Activated naive CD4-positive, alpha-beta T cell treated with anti-CD3 and anti-CD28 coated beads for 36 hours (primary cell): ENCODE data around the gene STARD10. TPM values are rescaled to one million over a fixed set of nuclear protein-coding genes. Genes with fewer than 3 reads are reported as not detected.
"Not testable (repeated sequence)": the region's sequence is repeated elsewhere in the genome, so short reads cannot be mapped to it uniquely, and the experiment has no call there.

Experiments
- CTCF ChIA-PET: fragments of 350-600 bp; sonication (Branson Sonifier 250); formaldehyde crosslinking; loops from one replicate; lab custom pipeline; 2021; ENCODE audit warnings: antibody characterized with exemption; lab: Charles Lee
- DNase-seq: peaks from one replicate; pipeline ENCODE4 v3.0.0-alpha.2; 2020
- H3K27ac Mint-ChIP-seq: one replicate; pipeline ENCODE4 v1.8.0; 2021; ENCODE audit warnings: mild to moderate bottlenecking, mixed read lengths
- H3K27me3 Mint-ChIP-seq: one replicate; pipeline ENCODE4 v1.8.0; 2021; ENCODE audit warnings: low read depth, mixed read lengths
- H3K36me3 Mint-ChIP-seq: one replicate; pipeline ENCODE4 v1.8.0; 2021; ENCODE audit warnings: low read depth, mixed read lengths
- H3K4me1 Mint-ChIP-seq: one replicate; pipeline ENCODE4 v1.8.0; 2021; ENCODE audit warnings: low read depth, mixed read lengths
- H3K4me3 Mint-ChIP-seq: one replicate; pipeline ENCODE4 v1.8.0; 2021; ENCODE audit warnings: mild to moderate bottlenecking, moderate library complexity, mixed read lengths
- H3K9me3 Mint-ChIP-seq: one replicate; pipeline ENCODE4 v1.8.0; 2021; ENCODE audit warnings: mixed read lengths
- intact Hi-C: fragments of 100-400 bp; cut with micrococcal nuclease; formaldehyde crosslinking; loops from one replicate; pipeline ENCODE4 v1.15.1; 2023
- total RNA-seq, 2 experiments: library from RNA; stranded (reverse); gene quantifications; one replicate each; pipeline ENCODE4 v1.2.3, GENCODE V29; 2021

STARD10 gene
- total RNA-seq, 2 experiments from 2014 or later = 11.9 to 12.0 TPM

- H3K9me3 Mint-ChIP-seq = no peaks in the 10 kb centered on the region
- intact Hi-C loops = no loop called here
- no peak overlapping the region for H3K27ac Mint-ChIP-seq
- H3K36me3 Mint-ChIP-seq = no peaks in the 10 kb centered on the region
- no peak overlapping the region for H3K4me3 Mint-ChIP-seq
- H3K27me3 Mint-ChIP-seq = no peaks in the 10 kb centered on the region
- CTCF ChIA-PET = no interaction called here
- H3K4me1 Mint-ChIP-seq = peaks cover 4% of the 10 kb centered on the region
- DNase-seq = no peak
These were observed 5.6 kb upstream of the STARD10 start for GRCh38 chr11:72799441-72799840.

GRCh38 chr11:72798361-72798760 lies 4.5 kb upstream of the STARD10 start:
- Mint-ChIP-seq H3K36me3 (no peaks in the 10 kb centered on the region), H3K27me3 (no peaks in the 10 kb centered on the region), H3K9me3 (no peaks in the 10 kb centered on the region), H3K27ac (no peak overlapping the region), H3K4me1 (peaks cover 10% of the 10 kb centered on the region), H3K4me3 (no peak overlapping the region)
- CTCF ChIA-PET = interaction anchor here (1.2 to 1.6 kb wide), 2 partner anchors 15 to 73 kb away, joined by 5 read pairs; no protein-coding TSS in a partner anchor
- intact Hi-C loops = no loop called here
- no peak for DNase-seq

- H3K4me3 Mint-ChIP-seq = peak overlapping the region; percentile 100
- no peak for DNase-seq
- H3K9me3 Mint-ChIP-seq = no peaks in the 10 kb centered on the region
- intact Hi-C loops = loop anchor here (1.0 to 5.0 kb wide), 4 partner anchors 57 to 206 kb away; no protein-coding TSS in a partner anchor
- no peaks in the 10 kb centered on the region for H3K36me3 Mint-ChIP-seq
- CTCF ChIA-PET = interaction anchor here (0.6 to 8.1 kb wide), 20 partner anchors 10 to 390 kb away, joined by 3 to 161 read pairs (median 4); no protein-coding TSS in a partner anchor
- H3K27me3 Mint-ChIP-seq = no peaks in the 10 kb centered on the region
- H3K27ac Mint-ChIP-seq = peak overlapping the region; percentile 100
- H3K4me1 Mint-ChIP-seq = peaks cover 30% of the 10 kb centered on the region
These were observed 797 bp downstream of the STARD10 start for GRCh38 chr11:72793076-72793424.

- Mint-ChIP-seq H3K36me3 (no peaks in the 10 kb centered on the region), H3K27me3 (no peaks in the 10 kb centered on the region), H3K9me3 (no peaks in the 10 kb centered on the region), H3K27ac (peak overlapping the region; percentile 14), H3K4me1 (peaks cover 36% of the 10 kb centered on the region), H3K4me3 (peak overlapping the region; percentile 27)
- no peak for DNase-seq
- CTCF ChIA-PET = interaction anchor here (0.6 to 8.1 kb wide), 19 partner anchors 10 to 391 kb away, joined by 3 to 161 read pairs (median 4); no protein-coding TSS in a partner anchor
- intact Hi-C loops = loop anchor here (1.0 to 5.0 kb wide), 4 partner anchors 56 to 205 kb away; no protein-coding TSS in a partner anchor
These were observed 1.3 kb downstream of the STARD10 start for GRCh38 chr11:72792437-72793021.

- intact Hi-C loops = loop anchor here (5.0 kb wide), 2 partner anchors 109 to 204 kb away; no protein-coding TSS in a partner anchor
- CTCF ChIA-PET = interaction anchor here (8.1 kb wide), 1 partner anchor 67 kb away, joined by 161 read pairs; no protein-coding TSS in a partner anchor
- not testable (repeated sequence) for H3K27me3 Mint-ChIP-seq, DNase-seq, H3K4me3 Mint-ChIP-seq, H3K36me3 Mint-ChIP-seq, H3K27ac Mint-ChIP-seq, H3K9me3 Mint-ChIP-seq
- H3K4me1 Mint-ChIP-seq = peaks cover 39% of the 10 kb centered on the region
These were observed 2.6 kb downstream of the STARD10 start for GRCh38 chr11:72791228-72791627.

GRCh38 chr11:72789493-72790131 lies 4.2 kb downstream of the STARD10 start:
- Mint-ChIP-seq H3K27ac (no peak overlapping the region), H3K36me3 (no peaks in the 10 kb centered on the region), H3K4me3 (no peak overlapping the region), H3K9me3 (no peaks in the 10 kb centered on the region), H3K4me1 (peaks cover 37% of the 10 kb centered on the region), H3K27me3 (no peaks in the 10 kb centered on the region)
- CTCF ChIA-PET = interaction anchor here (8.1 kb wide), 1 partner anchor 66 kb away, joined by 161 read pairs; no protein-coding TSS in a partner anchor
- DNase-seq = no peak
- intact Hi-C loops = loop anchor here (5.0 kb wide), 2 partner anchors 107 to 202 kb away; no protein-coding TSS in a partner anchor

GRCh38 chr11:72788241-72788640 lies 5.6 kb downstream of the STARD10 start:
- CTCF ChIA-PET = interaction anchor here (0.7 to 8.1 kb wide), 5 partner anchors 9 to 298 kb away, joined by 3 to 161 read pairs (median 3); no protein-coding TSS in a partner anchor
- H3K27ac Mint-ChIP-seq = peak overlapping the region; percentile 41
- H3K27me3 Mint-ChIP-seq = no peaks in the 10 kb centered on the region
- no peak for DNase-seq
- peaks cover 28% of the 10 kb centered on the region for H3K4me1 Mint-ChIP-seq
- intact Hi-C loops = no loop called here
- no peaks in the 10 kb centered on the region for H3K9me3 Mint-ChIP-seq
- H3K4me3 Mint-ChIP-seq = no peak overlapping the region
- no peaks in the 10 kb centered on the region for H3K36me3 Mint-ChIP-seq

GRCh38 chr11:72787216-72788104 lies 6.4 kb downstream of the STARD10 start:
- no peaks in the 10 kb centered on the region for H3K9me3 Mint-ChIP-seq
- intact Hi-C loops = no loop called here
- peaks cover 26% of the 10 kb centered on the region for H3K4me1 Mint-ChIP-seq
- no peak overlapping the region for H3K4me3 Mint-ChIP-seq
- no peaks in the 10 kb centered on the region for H3K36me3 Mint-ChIP-seq
- DNase-seq = no peak
- H3K27ac Mint-ChIP-seq = no peak overlapping the region
- CTCF ChIA-PET = interaction anchor here (0.5 to 1.1 kb wide), 4 partner anchors 8 to 247 kb away, joined by 3 to 4 read pairs (median 3); no protein-coding TSS in a partner anchor
- no peaks in the 10 kb centered on the region for H3K27me3 Mint-ChIP-seq

- no peaks in the 10 kb centered on the region for H3K27me3 Mint-ChIP-seq
- DNase-seq = no peak
- no peaks in the 10 kb centered on the region for H3K36me3 Mint-ChIP-seq
- CTCF ChIA-PET = interaction anchor here (0.5 kb wide), 1 partner anchor 248 kb away, joined by 3 read pairs; no protein-coding TSS in a partner anchor
- no peaks in the 10 kb centered on the region for H3K9me3 Mint-ChIP-seq
- H3K27ac Mint-ChIP-seq = no peak overlapping the region
- intact Hi-C loops = no loop called here
- no peak overlapping the region for H3K4me3 Mint-ChIP-seq
- H3K4me1 Mint-ChIP-seq = peaks cover 27% of the 10 kb centered on the region
These were observed 7.3 kb downstream of the STARD10 start for GRCh38 chr11:72786305-72787215.

GRCh38 chr11:72784662-72785061 lies 9.2 kb downstream of the STARD10 start:
- CTCF ChIA-PET = interaction anchor here (1.2 kb wide), 1 partner anchor 54 kb away, joined by 5 read pairs; no protein-coding TSS in a partner anchor
- Mint-ChIP-seq H3K4me3 (no peak overlapping the region), H3K9me3 (no peaks in the 10 kb centered on the region), H3K27me3 (no peaks in the 10 kb centered on the region), H3K27ac (no peak overlapping the region), H3K4me1 (peaks cover 27% of the 10 kb centered on the region), H3K36me3 (no peaks in the 10 kb centered on the region)
- DNase-seq = no peak
- intact Hi-C loops = no loop called here
